Activated T-cell treated with anti-CD3 and anti-CD28 coated beads for 48 hours (primary cell): ENCODE data around the gene DNAAF8.
"Not testable (repeated sequence)": the region's sequence is repeated elsewhere in the genome, so short reads cannot be mapped to it uniquely, and the experiment has no call there.

Source experiments
- DNase-seq: peaks from one replicate; pipeline ENCODE4 v3.0.0-alpha.2; 2020; ENCODE audit warnings: low read depth

Gene DNAAF8

GRCh38 chr16:4784444-4784987 is 50.2 kb downstream of the DNAAF8 start:
- DNase-seq = not testable (repeated sequence)

- DNase-seq = no peak
These were observed 51.6 kb downstream of the DNAAF8 start for GRCh38 chr16:4785758-4786433.

DNA sequence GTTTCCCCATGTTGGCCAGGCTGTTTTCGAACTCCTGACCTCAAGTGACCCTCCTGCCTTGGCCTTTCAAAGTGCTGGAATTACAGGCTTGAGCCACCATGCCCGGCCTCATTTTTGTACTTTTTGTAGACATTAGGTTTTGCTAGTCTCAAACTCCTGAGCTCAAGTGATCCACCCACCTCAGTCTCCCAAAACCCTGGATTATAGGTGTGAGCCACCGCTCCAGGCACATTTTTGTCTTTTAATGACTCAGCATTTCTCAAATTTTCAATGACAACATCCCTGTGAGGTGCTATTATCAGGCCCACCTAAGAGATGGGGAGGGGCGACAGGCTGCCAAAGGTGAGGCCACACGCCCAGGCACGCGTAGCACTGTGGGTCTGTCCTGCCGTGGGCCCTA is 52.7 kb downstream of the DNAAF8 start:
- no peak for DNase-seq

DNA sequence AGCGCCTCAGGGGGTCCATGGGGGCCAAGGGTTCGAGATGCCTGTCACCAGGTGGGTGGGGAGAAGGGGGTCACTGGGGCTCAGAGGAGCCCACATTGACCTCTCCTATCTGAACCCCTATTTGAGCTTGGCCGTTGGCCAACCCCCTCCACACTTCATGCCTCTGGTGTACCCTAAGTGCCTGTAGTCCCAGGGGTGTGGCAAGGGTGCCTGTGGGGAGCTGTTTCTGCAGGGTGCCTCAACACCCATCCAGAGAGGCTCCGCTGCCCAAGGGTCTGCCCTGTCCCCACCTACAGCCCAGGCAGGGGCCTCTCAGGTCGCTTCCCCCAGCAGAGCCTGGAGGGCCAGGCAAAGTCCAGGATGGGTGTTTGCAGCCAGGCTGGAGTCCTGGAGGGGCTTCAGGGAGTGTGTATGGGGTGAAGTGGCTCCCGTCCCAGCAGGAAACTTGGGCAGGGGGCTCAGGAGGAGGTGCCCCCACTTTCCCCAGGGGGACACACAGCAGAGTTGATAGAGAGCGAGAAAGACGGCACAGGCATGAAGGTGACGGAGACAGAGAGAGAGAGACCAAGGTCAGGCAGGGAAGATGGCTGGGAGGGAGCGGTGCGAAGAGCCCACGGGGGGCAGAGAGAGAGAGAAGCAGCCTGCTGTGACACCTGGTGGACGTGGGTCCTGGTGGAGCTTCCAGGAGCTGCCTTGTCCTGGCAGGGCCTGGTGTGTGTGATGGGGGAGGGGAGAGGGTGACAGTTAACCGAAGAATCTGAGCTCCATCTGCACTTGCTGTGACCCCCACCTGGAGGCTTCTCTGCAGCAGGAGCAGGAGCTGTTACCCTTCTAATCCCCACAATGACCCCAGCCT is 53.5 kb downstream of the DNAAF8 start, which contains the start of gene SEPTIN12:
TSS of gene SEPTIN12 (minus strand) at position 719 of the 856 bp plus-strand sequence. CDS start at position 19, 700 bp downstream.
- DNase-seq = no peak

GRCh38 chr16:4788489-4788889 is 54.2 kb downstream of the DNAAF8 start:
- no peak for DNase-seq

DNA sequence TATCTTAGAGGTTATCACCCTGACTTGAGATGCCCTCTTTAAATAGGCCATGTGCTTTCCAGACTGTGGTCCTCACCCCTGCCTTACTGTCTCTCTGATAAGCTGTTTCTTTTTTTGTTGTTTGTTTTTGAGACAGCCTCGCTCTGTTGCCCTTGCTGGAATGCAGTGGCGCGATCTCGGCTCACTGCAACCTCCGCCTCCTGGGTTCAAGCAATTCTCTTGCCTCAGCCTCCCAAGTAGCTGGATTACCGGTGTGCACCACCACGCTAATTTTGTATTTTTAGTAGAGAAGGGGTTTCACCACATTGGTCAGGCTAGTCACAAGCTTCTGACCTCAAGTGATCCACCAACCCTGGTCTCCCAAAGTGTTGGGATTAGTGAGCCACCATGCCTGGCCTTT is 54.6 kb downstream of the DNAAF8 start:
- DNase-seq = no peak

DNA sequence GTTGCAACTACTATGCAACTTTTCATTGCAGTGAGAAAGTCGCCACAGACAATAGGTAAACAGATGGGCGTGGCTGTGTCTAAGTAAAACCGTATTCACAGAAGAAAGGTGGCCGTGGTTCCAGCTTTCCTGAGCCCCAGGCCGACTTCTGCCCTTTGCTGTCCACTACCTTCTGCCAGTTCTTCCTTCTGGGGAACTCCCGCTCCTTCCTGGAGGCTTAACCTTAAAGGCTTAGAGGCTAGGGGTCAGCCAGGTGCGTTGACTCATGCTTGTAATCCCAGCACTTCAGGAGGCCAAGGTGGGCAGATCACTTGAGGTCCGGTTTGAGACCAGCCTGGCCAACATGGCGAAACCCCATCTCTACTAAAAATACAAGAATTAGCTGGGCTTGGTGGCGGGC is 55.9 kb downstream of the DNAAF8 start:
- DNase-seq = no peak

GRCh38 chr16:4790871-4791270 is 56.5 kb downstream of the DNAAF8 start:
- no peak for DNase-seq

GRCh38 chr16:4792951-4793513 is 58.7 kb downstream of the DNAAF8 start:
- no peak for DNase-seq

DNA sequence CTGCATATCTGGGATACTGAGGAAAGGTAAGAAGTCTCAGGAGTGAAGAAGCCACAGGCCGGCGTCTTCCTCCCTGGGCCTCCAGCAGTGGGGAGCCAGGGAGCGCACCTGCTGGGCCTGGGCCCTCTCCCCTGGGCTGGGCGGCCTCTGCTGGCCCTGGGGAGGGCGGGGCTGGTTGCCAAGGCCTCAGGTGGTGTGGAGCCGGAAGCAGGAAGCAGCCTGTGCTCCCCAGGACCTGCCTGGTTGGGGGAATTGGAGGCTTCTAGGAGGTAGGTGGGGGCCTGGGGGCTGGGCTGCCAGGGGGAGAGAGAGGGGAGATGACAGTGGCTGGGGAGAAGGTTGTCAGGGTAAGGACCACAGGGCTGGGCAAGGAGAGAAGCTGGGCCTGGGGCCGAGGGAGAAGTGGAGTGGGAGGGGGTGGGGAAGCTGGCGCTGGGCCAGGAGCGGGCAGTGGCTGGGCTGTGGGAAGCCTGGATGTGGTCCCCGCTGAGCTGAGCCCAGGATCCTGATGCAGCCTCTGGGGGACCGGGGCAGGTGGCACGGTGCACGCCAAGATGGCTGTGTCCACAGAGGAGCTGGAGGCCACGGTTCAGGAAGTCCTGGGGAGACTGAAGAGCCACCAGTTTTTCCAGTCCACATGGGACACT is 61.0 kb downstream of the DNAAF8 start, which contains the start of gene SMIM22:
TSS of gene SMIM22 (plus strand) at position 189 of the 647 bp plus-strand sequence. CDS start at position 555, 366 bp downstream.
- no peak for DNase-seq

DNA sequence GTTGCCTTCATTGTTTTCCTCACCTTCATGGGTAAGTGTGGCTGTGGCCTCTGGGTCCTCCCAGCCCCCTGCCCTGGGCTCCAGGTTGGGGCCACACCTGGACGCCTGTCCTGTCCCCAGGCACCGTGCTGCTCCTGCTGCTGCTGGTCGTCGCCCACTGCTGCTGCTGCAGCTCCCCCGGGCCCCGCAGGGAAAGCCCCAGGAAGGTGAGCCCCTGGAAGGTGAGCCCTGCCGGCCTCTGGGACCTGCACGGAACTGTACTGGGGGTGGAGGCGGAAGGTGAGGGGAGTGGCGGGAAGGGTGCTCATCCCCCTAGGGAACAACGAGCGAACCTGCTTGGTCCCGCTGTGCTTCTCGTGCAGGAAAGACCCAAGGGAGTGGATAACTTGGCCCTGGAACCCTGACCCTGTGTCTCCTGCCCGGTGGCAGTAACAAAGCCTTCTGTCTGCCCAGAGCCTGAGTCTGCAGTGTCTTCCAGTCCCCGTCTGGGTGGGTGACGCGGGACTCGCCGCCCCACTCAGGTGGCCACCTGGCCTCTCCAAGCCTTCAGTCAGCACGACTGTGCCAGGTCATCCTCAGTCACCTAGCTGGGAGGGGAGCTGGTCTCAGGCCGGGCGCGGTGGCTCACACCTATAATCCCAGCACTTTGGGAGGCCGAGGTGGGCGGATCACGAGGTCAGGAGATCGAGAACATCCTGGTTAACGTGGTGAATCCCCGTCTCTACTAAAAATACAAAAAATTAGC is 61.7 kb downstream of the DNAAF8 start:
- DNase-seq = no peak

- no peak for DNase-seq
These were observed 62.9 kb downstream of the DNAAF8 start for GRCh38 chr16:4796982-4797804.

DNA sequence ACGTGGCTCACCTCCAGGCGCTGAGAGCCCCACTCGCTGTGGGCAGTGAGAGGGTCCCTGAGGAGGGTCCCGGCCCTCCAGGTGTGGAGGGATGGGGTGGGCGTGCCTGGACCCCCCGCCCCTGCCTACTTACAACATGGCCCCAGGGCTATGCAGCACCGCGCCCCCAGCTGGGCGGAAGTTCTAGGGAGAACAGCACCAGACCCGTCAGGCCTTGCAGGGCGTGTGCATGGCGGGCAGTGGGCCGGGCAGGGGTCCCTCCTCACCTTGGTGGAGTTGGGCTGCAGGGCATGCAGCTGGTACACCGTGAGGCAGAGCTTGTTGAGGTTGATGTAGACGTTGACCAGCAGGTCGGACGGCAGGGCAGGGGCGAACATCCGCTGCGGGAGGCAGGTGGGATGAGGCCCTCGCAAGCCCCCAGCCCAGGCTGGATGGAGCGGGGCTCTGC is 63.5 kb downstream of the DNAAF8 start:
- DNase-seq = no peak

GRCh38 chr16:4798456-4798855 is 64.1 kb downstream of the DNAAF8 start:
- no peak for DNase-seq
